IMR-90 (cell line): ENCODE data around the gene HOXB1. TPM values are rescaled to one million over a fixed set of nuclear protein-coding genes. Genes with fewer than 3 reads are reported as not detected.

Experiments
- ATAC-seq: fragments of 200-7000 bp; cut with Tn5 transposase; 2 replicates; pipeline ENCODE4 v1.9.1; 2020; ENCODE audit warnings: low read depth, mild to moderate bottlenecking, moderate library complexity
- BruUV-seq: library from RNA; stranded (reverse); fragments of 400-500 nt; replicated peaks from 2 replicates; lab custom pipeline; 2021; lab: Mats Ljungman, UMichigan
- CTCF ChIA-PET: fragments of 300-600 bp; formaldehyde crosslinking; extraction: SDS; loops from one replicate; lab custom pipeline; 2021; ENCODE audit warnings: antibody characterized with exemption; lab: Yijun Ruan, JAX
- POLR2A ChIA-PET: fragments of 300-600 bp; sonication (Branson Sonifier 250); formaldehyde crosslinking; loops from one replicate; lab custom pipeline; 2022; ENCODE audit warnings: antibody characterized with exemption; ENCODE audit not compliant: unreplicated experiment; lab: Charles Lee
- DNase-seq: peaks from one replicate; pipeline ENCODE4 v3.0.0; 2013
- H2AFZ ChIP-seq: replicated peaks from 2 replicates; pipeline ENCODE3; 2013; ENCODE audit warnings: low read length, mild to moderate bottlenecking; ENCODE audit not compliant: poor library complexity
- H2AK5ac ChIP-seq: 2 replicates; pipeline ENCODE4 v1.6.1; 2013; ENCODE audit warnings: low read depth, low read length, inconsistent platforms
- H2AK9ac ChIP-seq: replicated peaks from 2 replicates; pipeline ENCODE3; 2013; ENCODE audit warnings: mild to moderate bottlenecking, low read depth, low read length, moderate library complexity; ENCODE audit not compliant: poor library complexity
- H2BK120ac ChIP-seq: 2 replicates; pipeline ENCODE4 v1.6.1; 2013; ENCODE audit warnings: low read depth, low read length, inconsistent platforms
- H2BK15ac ChIP-seq: 3 replicates; pipeline ENCODE4 v1.6.1; 2013; ENCODE audit warnings: low read depth, low read length, inconsistent platforms
- H2BK20ac ChIP-seq: 2 replicates; pipeline ENCODE4 v1.6.1; 2013; ENCODE audit warnings: low read depth, mild to moderate bottlenecking, inconsistent platforms, low read length, moderate library complexity
- H2BK5ac ChIP-seq: 2 replicates; pipeline ENCODE4 v1.6.1; 2013; ENCODE audit warnings: mild to moderate bottlenecking, low read depth, low read length, inconsistent platforms; ENCODE audit not compliant: poor library complexity, severe bottlenecking
- H3K14ac ChIP-seq: replicated peaks from 2 replicates; pipeline ENCODE4 v1.6.1; 2013; ENCODE audit warnings: low read depth, low read length, inconsistent platforms
- H3K18ac ChIP-seq: 2 replicates; pipeline ENCODE4 v1.6.1; 2013; ENCODE audit warnings: low read depth, low read length, control low read depth
- H3K23ac ChIP-seq: 2 replicates; pipeline ENCODE4 v1.6.1; 2013; ENCODE audit warnings: low read depth, low read length, inconsistent platforms
- H3K27ac ChIP-seq: 2 replicates; pipeline ENCODE4 v1.5.1; 2013; ENCODE audit warnings: mild to moderate bottlenecking, control low read depth, low read length; ENCODE audit not compliant: insufficient read depth
- H3K27me3 ChIP-seq: 2 replicates; pipeline ENCODE4 v1.6.1; 2013; ENCODE audit warnings: low read length; ENCODE audit not compliant: control insufficient read depth, insufficient read depth
- H3K36me3 ChIP-seq: 2 replicates; pipeline ENCODE4 v1.6.1; 2013; ENCODE audit warnings: low read length, mixed read lengths; ENCODE audit not compliant: control insufficient read depth, insufficient read depth
- H3K4ac ChIP-seq: 2 replicates; pipeline ENCODE4 v1.6.1; 2013; ENCODE audit warnings: low read depth, low read length, inconsistent platforms
- H3K4me1 ChIP-seq: 2 replicates; pipeline ENCODE4 v1.6.1; 2013; ENCODE audit warnings: low read length, mixed read lengths; ENCODE audit not compliant: control insufficient read depth, insufficient read depth
- H3K4me2 ChIP-seq: 2 replicates; pipeline ENCODE4 v1.6.1; 2013; ENCODE audit warnings: low read depth, mild to moderate bottlenecking, control low read depth, low read length, moderate library complexity
- H3K4me3 ChIP-seq: 2 replicates; pipeline ENCODE4 v1.5.1; 2013; ENCODE audit warnings: low read depth, mild to moderate bottlenecking, control low read depth, low read length, moderate library complexity; ENCODE audit not compliant: insufficient read depth
- H3K56ac ChIP-seq: 2 replicates; pipeline ENCODE4 v1.6.1; 2013; ENCODE audit warnings: low read length, inconsistent platforms; ENCODE audit not compliant: insufficient read depth; ENCODE audit errors: extremely low read depth
- H3K79me1 ChIP-seq, 2 experiments: 2 replicates each; pipeline ENCODE4 v1.6.1; 2013; ENCODE audit warnings: low read length in 2 of 2, inconsistent platforms in 1 of 2, low read depth in 1 of 2
- H3K9ac ChIP-seq: 2 replicates; pipeline ENCODE4 v1.6.1; 2013; ENCODE audit warnings: low read depth, low read length, control low read depth
- H3K9me1 ChIP-seq: 2 replicates; pipeline ENCODE4 v1.6.1; 2013; ENCODE audit warnings: low read length, inconsistent platforms; ENCODE audit not compliant: insufficient read depth
- H3K9me3 ChIP-seq: 2 replicates; pipeline ENCODE4 v1.6.1; 2013; ENCODE audit warnings: low read length; ENCODE audit not compliant: control insufficient read depth, insufficient read depth
- H4K20me1 ChIP-seq: 2 replicates; pipeline ENCODE4 v1.6.1; 2013; ENCODE audit warnings: low read length, inconsistent platforms; ENCODE audit not compliant: insufficient read depth
- H4K5ac ChIP-seq: 2 replicates; pipeline ENCODE4 v1.6.1; 2013; ENCODE audit warnings: mild to moderate bottlenecking, low read depth, low read length, control low read depth
- H4K8ac ChIP-seq, 2 experiments: 2 replicates each; pipeline ENCODE4 v1.6.1; 2013; ENCODE audit warnings: low read depth in 2 of 2, low read length in 2 of 2, control low read depth in 1 of 2, inconsistent platforms in 1 of 2
- H4K91ac ChIP-seq: 2 replicates; pipeline ENCODE4 v1.6.1; 2013; ENCODE audit warnings: low read depth, low read length, inconsistent platforms; ENCODE audit not compliant: insufficient read depth
- CEBPB ChIP-seq: IDR thresholded peaks from 2 replicates; pipeline ENCODE4 v1.6.1; 2012; ENCODE audit warnings: low read depth, low read length, improper control_type of control experiment
- CHD1 ChIP-seq: IDR thresholded peaks from 2 replicates; pipeline ENCODE4 v1.6.1; 2012; ENCODE audit warnings: low read depth, low read length, improper control_type of control experiment
- CTCF ChIP-seq: conservative IDR thresholded peaks from 2 replicates; pipeline ENCODE4 v1.5.1; 2012; ENCODE audit warnings: mild to moderate bottlenecking, low read depth, low read length, improper control_type of control experiment
- ELK1 ChIP-seq: fragments of 150-350 bp; IDR thresholded peaks from 2 replicates; pipeline ENCODE4 v1.6.1; 2016; ENCODE audit warnings: low read depth, mild to moderate bottlenecking, low read length, moderate library complexity, borderline replicate concordance
- FOS ChIP-seq: fragments of 150-350 bp; IDR thresholded peaks from 2 replicates; pipeline ENCODE4 v1.6.1; 2016; ENCODE audit warnings: low read depth, low read length
- MAFK ChIP-seq: IDR thresholded peaks from 2 replicates; pipeline ENCODE4 v1.6.1; 2012; ENCODE audit warnings: low read depth, low read length, improper control_type of control experiment
- MAZ ChIP-seq: IDR thresholded peaks from 2 replicates; pipeline ENCODE4 v1.6.1; 2012; ENCODE audit warnings: low read depth, mild to moderate bottlenecking, low read length, improper control_type of control experiment, moderate library complexity, borderline replicate concordance
- POLR2A ChIP-seq: IDR thresholded peaks from 2 replicates; pipeline ENCODE4 v1.6.1; 2012; ENCODE audit warnings: mild to moderate bottlenecking, low read depth, low read length
- RCOR1 ChIP-seq: IDR thresholded peaks from 2 replicates; pipeline ENCODE4 v1.6.1; 2012; ENCODE audit warnings: mild to moderate bottlenecking, low read length, improper control_type of control experiment; ENCODE audit not compliant: insufficient replicate concordance
- SMC3 ChIP-seq: fragments of 150-350 bp; IDR thresholded peaks from 2 replicates; pipeline ENCODE4 v1.6.1; 2016; ENCODE audit warnings: low read depth, mild to moderate bottlenecking, antibody characterized with exemption, low read length, moderate library complexity
- WGBS, 2 experiments: methylation state at CpG; one replicate each; pipeline versions ENCODE4 v1.1.5 to v1.1.7; 2013; ENCODE audit warnings: missing lambda C conversion rate in 2 of 2; ENCODE audit not compliant: insufficient read length in 1 of 2; ENCODE audit errors: extremely low coverage in 2 of 2; 5-methylcytosine and 5-hydroxymethylcytosine counted together
- dilution Hi-C: fragments of 300-500 bp; cut with HindIII; formaldehyde crosslinking; loops from one replicate; pipeline ENCODE4 v1.14.3; 2018; ENCODE audit warnings: low sequenced_read_pairs; ENCODE audit not compliant: unreplicated experiment
- in situ Hi-C: fragments of 300-500 bp; cut with MboI; formaldehyde crosslinking; loops from 3 replicates; pipeline ENCODE4 v1.14.3; 2019; ENCODE audit warnings: low sequenced_read_pairs, inconsistent platforms, mixed read lengths
- intact Hi-C: fragments of 100-400 bp; cut with micrococcal nuclease; formaldehyde crosslinking; loops from 2 replicates; pipeline ENCODE4 v1.10.0; 2022
- polyA plus RNA-seq, 3 experiments: library from polyadenylated mRNA; depleted of rRNA; stranded (reverse); fragments of >200 nt; gene quantifications; 2 replicates each; pipeline ENCODE4 v1.2.3, GENCODE V29; 2012; ENCODE audit warnings: low replicate concordance in 1 of 3
- total RNA-seq: library from RNA; depleted of rRNA; stranded (reverse); fragments of >200 nt; gene quantifications from 2 replicates; pipeline ENCODE4 v1.2.3, GENCODE V29; 2012

Gene HOXB1
- total and polyA plus RNA-seq, 2 of the 4 experiments (the other 2 are of a cell fraction), result not detected

- Histone ChIP-seq H3K27me3 (no peaks in the 10 kb centered on the region), H3K9ac (peak overlapping the region; percentile 95)
Measured at GRCh38 chr17:48558831-48559121, 28.0 kb upstream of the HOXB1 start.

More at GRCh38 chr17:48558831-48559121, 28.0 kb upstream of the HOXB1 start:
- peak overlapping the region; percentile 33; the same call in 1 of the 3 replicates for H2BK15ac ChIP-seq
- H3K36me3 ChIP-seq, result peaks cover 32% of the 10 kb centered on the region; the same call in 1 of the 2 replicates
- peak overlapping the region; percentile 62 to 74 for H4K8ac ChIP-seq
- peak overlapping the region; percentile 98 for H3K14ac ChIP-seq
- peak overlapping the region; percentile 73; the same call in 1 of the 2 replicates for H2BK20ac ChIP-seq
- H3K27ac ChIP-seq, result peak overlapping the region; percentile 93
- peak overlapping the region; percentile 98 for H3K4ac ChIP-seq
- H3K9me1 ChIP-seq, result peaks cover 4% of the 10 kb centered on the region
- H4K91ac ChIP-seq, result peak overlapping the region; percentile 68
- no TSS peak for BruUV-seq
- H3K56ac ChIP-seq, result peak overlapping the region; percentile 91
- H2AK9ac ChIP-seq, result peak overlapping the region; percentile 91
- ChIA-PET POLR2A (no interaction called here), CTCF (no interaction called here)
- H2BK5ac ChIP-seq, result peak overlapping the region; percentile 95
- TF ChIP-seq CTCF (no peak), CEBPB (no peak), FOS (no peak), ELK1 (no peak), CHD1 (no peak), SMC3 (no peak), MAFK (no peak), RCOR1 (no peak), MAZ (no peak), POLR2A (no peak)
- H3K79me1 ChIP-seq, result peaks cover 0 to 12% of the 10 kb centered on the region in 2 experiments; a peak in 2 of 4 replicates
- H2AFZ ChIP-seq, result no peak overlapping the region
- intact Hi-C loops (no loop called here), in situ Hi-C loops (no loop called here), dilution Hi-C loops (no loop called here)
- peaks cover 68% of the 10 kb centered on the region for H3K4me1 ChIP-seq
- peak overlapping the region; percentile 89 for H3K18ac ChIP-seq
- H2BK120ac ChIP-seq, result peak overlapping the region; percentile 87
- ATAC-seq (no peak), DNase-seq (no peak)
- H4K20me1 ChIP-seq, result peaks cover 21% of the 10 kb centered on the region
- H2AK5ac ChIP-seq, result peak overlapping the region; percentile 81; the same call in 1 of the 2 replicates
- WGBS, 2 experiments, result 0% methylated on average over 1 of the region's 2 CpGs; no CpG with 5 or more reads in 1 of the 2 experiments
- H4K5ac ChIP-seq, result peak overlapping the region; percentile 95
- peak overlapping the region; percentile 92 for H3K4me2 ChIP-seq
- H3K23ac ChIP-seq, result peak overlapping the region; percentile 99
- H3K9me3 ChIP-seq, result no peaks in the 10 kb centered on the region
- peak overlapping the region; percentile 30 for H3K4me3 ChIP-seq
